Ascending aorta (tissue), 2 donors: ENCODE results near the gene SWT1. TPM values are rescaled to one million over a fixed set of nuclear protein-coding genes. Genes with fewer than 3 reads are reported as not detected.

Source experiments
- DNase-seq, 2 donors: peaks; one replicate each; pipeline ENCODE4 v3.0.0-alpha.2; 2019; ENCODE audit warnings: low spot score in 2 of 2
- H3K27ac ChIP-seq, 2 donors: fragments of 200-600 bp; sonication (generic); one replicate each; pipeline ENCODE4 v1.5.1; 2016 to 2017; ENCODE audit warnings: mild to moderate bottlenecking in 1 of 2
- H3K27me3 ChIP-seq: fragments of 200-600 bp; sonication (generic); one replicate; pipeline ENCODE4 v1.5.1; 2017
- H3K36me3 ChIP-seq, 2 donors: fragments of 200-600 bp; sonication (generic); one replicate each; pipeline ENCODE4 v1.5.1; 2016
- H3K4me1 ChIP-seq, 2 donors: fragments of 200-600 bp; sonication (generic); one replicate each; pipeline ENCODE4 v1.5.1; 2016 to 2017; ENCODE audit warnings: mild to moderate bottlenecking in 1 of 2
- H3K4me3 ChIP-seq, 2 donors: fragments of 200-600 bp; sonication (generic); one replicate each; pipeline ENCODE4 v1.5.1; 2016 to 2017; ENCODE audit warnings: mild to moderate bottlenecking in 1 of 2
- H3K9me3 ChIP-seq, 2 donors: fragments of 200-600 bp; sonication (generic); one replicate each; pipeline ENCODE4 v1.5.1; 2016
- CTCF ChIP-seq, 3 experiments: fragments of 200-600 bp in 2 of 3; fragments of 450-650 bp in 1 of 3; sonication (generic) in 2 of 3; IDR thresholded peaks; one replicate each; pipeline ENCODE4 v1.5.1; 2016 to 2019; ENCODE audit warnings: antibody characterized with exemption in 3 of 3, mild to moderate bottlenecking in 1 of 3, moderate library complexity in 1 of 3
- intact Hi-C: fragments of 100-400 bp; cut with DNase I; formaldehyde crosslinking; loops from one replicate; pipeline ENCODE4 v1.15.1; 2023
- total RNA-seq: library from RNA; depleted of rRNA; stranded (reverse); fragments of >200 nt; gene quantifications from one replicate; pipeline ENCODE4 v1.1.0, GENCODE V29; 2016

Gene SWT1
- total RNA-seq, 1 donor from 2014 or later, result 0.43 TPM

- Histone ChIP-seq H3K4me3 (no peak overlapping the region), H3K4me1 (no peaks in the 10 kb centered on the region), H3K27ac (no peak overlapping the region), H3K36me3 (peaks cover 43 to 81% of the 10 kb centered on the region in 2 donors), H3K27me3 (no peaks in the 10 kb centered on the region), H3K9me3 (peaks cover 0 to 8% of the 10 kb centered on the region in 2 donors)
- intact Hi-C loops, result no loop called here
- no peak for TF ChIP-seq CTCF (IDR thresholded peaks at IDR 0.05)
- no peak for DNase-seq
These were observed 27.3 kb upstream of the SWT1 start for GRCh38 chr1:185129708-185130107.

- H3K27me3 ChIP-seq, result no peaks in the 10 kb centered on the region
- peaks cover 0 to 8% of the 10 kb centered on the region in 2 donors for H3K9me3 ChIP-seq
- DNase-seq, result no peak
- TF ChIP-seq CTCF (IDR thresholded peaks at IDR 0.05), result no peak
- peaks cover 31 to 80% of the 10 kb centered on the region in 2 donors for H3K36me3 ChIP-seq
- no peaks in the 10 kb centered on the region for H3K4me1 ChIP-seq
- H3K4me3 ChIP-seq, result no peak overlapping the region
- no peak overlapping the region for H3K27ac ChIP-seq
- intact Hi-C loops, result no loop called here
These were observed 24.4 kb upstream of the SWT1 start for GRCh38 chr1:185132534-185132933.

GRCh38 chr1:185137896-185138545 is 18.9 kb upstream of the SWT1 start:
- Histone ChIP-seq H3K36me3 (peaks cover 28 to 71% of the 10 kb centered on the region in 2 donors), H3K27ac (no peak overlapping the region), H3K4me3 (no peak overlapping the region), H3K4me1 (no peaks in the 10 kb centered on the region), H3K27me3 (no peaks in the 10 kb centered on the region), H3K9me3 (peaks cover 0 to under 1% of the 10 kb centered on the region in 2 donors)
- intact Hi-C loops, result no loop called here
- no peak for TF ChIP-seq CTCF (IDR thresholded peaks at IDR 0.05)
- no peak for DNase-seq

DNA sequence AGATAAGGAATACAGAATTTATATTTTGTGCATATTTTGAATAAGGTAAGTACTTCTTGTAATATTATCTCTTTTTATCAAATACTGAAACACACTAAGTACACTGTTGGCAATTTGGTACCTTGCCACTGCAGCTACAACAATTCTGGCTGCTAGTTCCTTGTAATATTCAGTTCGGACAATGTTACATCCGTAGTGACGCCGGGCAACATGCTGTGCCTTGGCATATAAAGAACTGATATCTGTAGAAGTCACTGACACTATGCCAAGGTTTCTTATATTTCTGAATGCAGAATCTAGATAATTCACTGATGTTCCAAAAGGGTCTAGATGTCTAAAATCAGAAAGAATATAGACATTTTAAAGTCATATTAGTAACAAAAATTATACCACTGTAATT is 17.7 kb upstream of the SWT1 start:
- Histone ChIP-seq H3K4me1 (no peaks in the 10 kb centered on the region), H3K36me3 (peaks cover 23 to 67% of the 10 kb centered on the region in 2 donors), H3K27me3 (no peaks in the 10 kb centered on the region), H3K9me3 (no peaks in the 10 kb centered on the region), H3K27ac (no peak overlapping the region), H3K4me3 (no peak overlapping the region)
- no peak for TF ChIP-seq CTCF (IDR thresholded peaks at IDR 0.05)
- DNase-seq, result no peak
- intact Hi-C loops, result no loop called here

GRCh38 chr1:185144233-185144632 is 12.7 kb upstream of the SWT1 start:
- Histone ChIP-seq H3K27ac (no peak overlapping the region), H3K36me3 (peaks cover 14 to 66% of the 10 kb centered on the region in 2 donors), H3K9me3 (no peaks in the 10 kb centered on the region), H3K27me3 (no peaks in the 10 kb centered on the region), H3K4me3 (no peak overlapping the region), H3K4me1 (no peaks in the 10 kb centered on the region)
- intact Hi-C loops, result no loop called here
- no peak for TF ChIP-seq CTCF (IDR thresholded peaks at IDR 0.05)
- DNase-seq, result no peak
